LNCaP clone FGC (cell line): ENCODE data around the gene VPS35L.

Experiments used
- DNase-seq: peaks from one replicate; pipeline ENCODE4 v3.0.0-alpha.2; 2011; ENCODE audit warnings: low read depth
- H3K4me3 ChIP-seq: 2 replicates; pipeline ENCODE4 v1.5.1; 2011; ENCODE audit warnings: mild to moderate bottlenecking, low read depth, low read length, control low read depth
- CTCF ChIP-seq: IDR thresholded peaks from 2 replicates; pipeline ENCODE4 v1.5.1; 2012; ENCODE audit warnings: mild to moderate bottlenecking; ENCODE audit not compliant: control insufficient read depth, insufficient read depth; ENCODE audit errors: extremely low read depth

VPS35L gene

GRCh38 chr16:19699472-19699871 is 144.0 kb downstream of the VPS35L start:
- DNase-seq: no peak
- H3K4me3 ChIP-seq: no peak overlapping the region
- TF ChIP-seq CTCF: no peak

GRCh38 chr16:19700319-19700781 is 144.8 kb downstream of the VPS35L start:
- peak; percentile 34 for DNase-seq
- TF ChIP-seq CTCF: no peak
- H3K4me3 ChIP-seq: no peak overlapping the region

- H3K4me3 ChIP-seq: no peak overlapping the region
- no peak for TF ChIP-seq CTCF
- DNase-seq: no peak
Measured at GRCh38 chr16:19701091-19701490, 145.6 kb downstream of the VPS35L start.

- DNase-seq: no peak
- H3K4me3 ChIP-seq: no peak overlapping the region
- no peak for TF ChIP-seq CTCF
Measured at GRCh38 chr16:19703172-19703889, 147.8 kb downstream of the VPS35L start.

- no peak for TF ChIP-seq CTCF
- no peak overlapping the region for H3K4me3 ChIP-seq
- no peak for DNase-seq
Measured at GRCh38 chr16:19704321-19705145, 149.0 kb downstream of the VPS35L start.

GRCh38 chr16:19705146-19705501 is 149.6 kb downstream of the VPS35L start:
- TF ChIP-seq CTCF: no peak
- no peak overlapping the region for H3K4me3 ChIP-seq
- DNase-seq: no peak
